ENCODE measurements around the gene WIPF1.

Gene WIPF1

DNA sequence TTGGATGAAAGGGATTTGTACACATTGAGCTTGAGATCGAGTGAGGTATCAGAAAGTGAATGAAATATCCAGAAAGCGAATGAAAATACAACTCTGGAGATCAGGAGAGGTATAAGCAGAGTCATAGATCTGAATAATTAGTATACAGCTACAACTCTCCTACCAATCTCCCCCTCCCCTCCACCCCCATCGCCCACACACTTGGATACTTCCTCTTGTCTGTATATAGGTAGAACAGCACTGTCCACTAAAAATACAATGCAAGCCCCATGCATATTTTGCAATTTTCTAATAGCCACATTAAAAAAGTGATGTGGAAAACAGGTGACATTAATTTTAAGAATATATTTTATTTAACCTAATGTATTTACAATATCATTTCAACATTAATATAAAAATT is 23.7 kb upstream of the WIPF1 start:
- no peak for DNase-seq (ENCODE audit: low read depth)

DNA sequence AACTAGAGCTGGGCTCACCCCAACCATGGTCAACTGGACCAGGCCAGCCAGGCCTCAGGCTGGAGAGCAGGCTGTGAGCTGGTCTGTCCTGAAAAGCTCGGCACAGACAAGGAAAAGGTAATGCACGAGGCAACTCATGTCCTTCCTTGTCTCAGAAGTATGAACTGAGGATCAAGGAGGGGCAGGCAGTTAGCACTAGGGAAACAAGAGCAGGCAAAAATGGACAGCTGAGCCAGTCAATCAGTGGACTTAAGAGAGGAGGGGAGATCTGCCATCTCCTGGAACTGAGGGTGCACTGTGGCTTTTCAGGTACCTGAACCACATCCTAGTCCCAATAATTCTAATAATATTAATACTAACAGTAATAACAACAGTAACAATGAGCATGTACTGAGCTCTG is 20.6 kb upstream of the WIPF1 start:
- DNase-seq (ENCODE audit: low read depth) = no peak

DNA sequence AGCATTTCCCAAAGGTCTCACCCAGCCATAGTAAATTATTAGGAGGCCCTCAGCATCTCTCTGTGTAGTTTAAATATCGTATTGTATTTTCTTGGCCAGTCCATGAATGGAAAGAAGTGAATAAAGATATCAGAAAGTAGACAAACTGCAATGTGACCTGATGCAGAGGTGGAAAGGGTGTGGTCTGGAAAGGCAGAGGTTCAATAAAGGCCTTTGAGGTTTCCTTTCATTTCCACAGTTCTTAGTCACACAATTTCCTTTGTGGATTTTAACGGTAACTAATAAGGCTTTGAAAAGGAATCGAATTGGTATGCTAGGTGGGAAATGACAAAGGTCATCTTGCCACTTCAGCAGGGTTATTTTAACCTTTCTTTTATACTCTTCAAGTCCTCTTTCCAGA is 20.1 kb upstream of the WIPF1 start:
- DNase-seq (ENCODE audit: low read depth) = no peak

DNA sequence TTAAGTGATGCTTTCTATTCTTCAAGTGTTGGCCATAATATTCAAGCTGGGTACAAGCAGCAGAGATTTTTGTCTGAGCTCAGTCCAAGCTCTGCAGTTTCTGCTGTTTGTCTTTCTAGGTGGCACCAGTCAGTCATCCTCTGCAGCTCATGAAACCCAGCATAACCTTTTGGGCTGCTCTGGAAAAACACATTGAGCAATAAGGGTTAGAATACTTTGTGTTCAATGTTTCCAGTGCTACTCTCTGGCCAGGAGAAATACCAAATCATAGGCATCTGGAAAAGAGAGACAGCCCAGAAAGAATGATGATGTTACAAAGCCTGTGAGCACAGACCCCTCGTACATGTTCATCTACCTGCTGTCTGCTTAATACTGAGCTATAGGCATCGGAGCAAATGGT is 19.5 kb upstream of the WIPF1 start:
- DNase-seq (ENCODE audit: low read depth) = no peak

DNA sequence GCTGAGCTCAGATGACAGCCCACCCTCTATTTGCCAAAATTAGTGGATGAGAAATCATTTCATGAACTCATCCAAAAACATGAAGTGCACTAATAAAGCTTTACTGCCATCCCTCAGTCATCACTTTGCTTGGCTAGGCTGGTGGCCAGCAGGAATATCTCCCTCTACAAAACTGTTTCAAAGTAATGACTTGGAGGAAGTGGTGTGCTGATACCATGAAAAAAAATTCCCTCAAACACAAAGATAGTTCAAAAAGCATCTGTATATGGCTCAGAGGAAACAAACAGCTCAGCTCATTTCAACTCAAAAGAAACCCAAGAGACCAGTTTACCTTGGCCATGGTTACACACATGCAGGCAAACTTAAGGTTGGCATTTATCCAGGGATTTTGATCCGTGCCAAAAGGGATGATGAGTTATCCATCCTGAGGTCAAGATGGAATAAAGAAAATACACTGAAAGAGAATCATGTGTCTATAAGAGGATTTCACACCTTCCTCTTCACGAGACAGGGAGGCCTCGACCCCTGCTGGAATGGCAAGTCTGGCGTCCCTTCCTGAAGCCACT is 18.4 kb upstream of the WIPF1 start:
- no peak for DNase-seq (ENCODE audit: low read depth)

DNA sequence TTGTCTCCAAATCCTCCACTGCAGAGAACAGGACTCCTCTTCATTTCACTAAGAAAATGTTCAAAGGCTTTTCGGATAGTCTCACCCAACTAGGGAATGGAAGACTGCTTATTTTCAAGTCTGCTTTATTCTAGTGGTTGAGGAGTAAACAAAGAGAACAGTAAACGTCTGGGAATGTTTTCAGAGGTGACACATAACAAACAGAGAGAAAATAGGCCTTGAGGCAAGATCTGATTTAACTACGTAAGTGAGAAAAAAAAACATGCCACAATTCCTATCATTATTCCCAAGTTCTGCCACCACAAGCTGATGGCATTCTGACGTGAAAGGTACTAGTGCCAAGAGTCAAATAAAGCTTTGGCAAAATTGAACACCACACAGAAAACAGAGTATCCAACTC is 16.7 kb upstream of the WIPF1 start:
- DNase-seq (ENCODE audit: low read depth) = no peak

DNA sequence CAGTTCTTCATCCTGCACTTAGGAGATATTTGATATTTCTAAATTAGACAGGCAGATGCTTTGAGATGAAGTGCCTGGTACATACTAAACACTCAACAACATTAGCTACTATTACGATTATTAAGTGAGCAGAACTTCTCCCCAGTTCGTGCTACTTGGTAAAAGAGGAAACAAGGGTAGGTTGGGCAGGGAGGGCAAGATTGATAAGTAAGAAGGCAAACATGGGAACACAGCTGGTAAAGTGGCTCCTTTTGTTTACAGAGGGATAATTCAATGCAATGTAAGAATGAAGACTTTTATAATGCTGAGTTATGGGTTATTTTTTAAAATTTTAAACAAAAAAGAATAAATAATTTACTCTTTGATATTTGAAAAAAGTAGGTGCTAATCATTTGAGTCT is 15.9 kb upstream of the WIPF1 start:
- no peak for DNase-seq (ENCODE audit: low read depth)

DNA sequence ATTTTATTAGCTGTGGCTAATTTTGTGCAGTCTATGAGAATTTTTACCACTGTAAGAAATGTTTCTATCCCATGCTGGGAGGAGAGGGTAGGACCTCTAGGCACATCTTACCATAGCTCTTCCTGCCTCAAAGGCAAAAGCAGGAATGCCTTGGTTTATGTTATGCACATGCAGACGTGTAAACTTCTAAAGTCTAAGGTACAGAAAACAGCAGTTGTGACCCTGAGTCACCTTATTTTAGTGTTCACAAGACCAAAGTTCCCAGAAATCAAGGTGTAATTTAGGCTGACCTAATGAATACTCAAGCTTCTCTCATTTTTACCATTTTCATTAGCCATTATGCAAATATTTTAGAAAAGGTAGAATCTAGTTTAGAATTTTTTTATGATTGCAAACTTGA is 15.4 kb upstream of the WIPF1 start:
- no peak for DNase-seq (ENCODE audit: low read depth)

DNA sequence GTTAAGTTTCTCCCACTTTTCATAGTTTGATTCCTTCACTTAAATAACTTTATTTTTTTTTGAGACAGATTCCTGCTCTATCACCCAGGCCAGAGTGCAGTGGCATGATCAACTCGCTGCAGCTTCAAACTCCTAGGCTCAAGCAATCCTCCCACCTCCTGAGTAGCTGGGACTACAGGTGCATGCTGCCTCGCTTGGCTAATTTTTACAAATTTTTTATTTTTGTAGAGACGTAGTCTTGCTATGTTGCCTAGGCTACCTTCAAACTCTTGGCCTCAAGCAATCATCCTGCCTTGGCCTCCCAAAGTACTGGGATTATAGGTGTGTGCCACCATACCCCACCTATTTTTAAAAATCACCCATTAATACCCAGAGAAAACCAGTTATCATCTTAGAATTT is 14.2 kb upstream of the WIPF1 start:
- DNase-seq (ENCODE audit: low read depth) = no peak

DNA sequence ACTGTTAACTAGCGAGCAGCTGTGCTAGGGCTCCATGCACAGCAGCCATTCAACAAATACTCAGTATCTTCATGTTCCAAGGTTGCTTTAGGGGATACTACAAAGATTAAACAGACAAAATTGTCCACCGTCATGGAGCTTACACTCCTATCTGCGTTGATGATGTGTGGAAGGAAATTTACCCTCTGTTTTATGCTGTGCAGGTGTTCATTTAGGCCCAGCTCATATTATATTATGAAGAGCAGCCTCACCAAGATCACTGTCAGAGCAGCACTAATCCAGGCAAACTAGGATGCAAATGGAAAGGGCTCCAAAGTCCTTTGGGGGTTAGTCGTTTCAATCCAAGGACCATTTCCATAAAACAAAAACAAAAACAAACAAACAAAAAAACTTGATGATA is 13.4 kb upstream of the WIPF1 start:
- no peak for DNase-seq (ENCODE audit: low read depth)

DNA sequence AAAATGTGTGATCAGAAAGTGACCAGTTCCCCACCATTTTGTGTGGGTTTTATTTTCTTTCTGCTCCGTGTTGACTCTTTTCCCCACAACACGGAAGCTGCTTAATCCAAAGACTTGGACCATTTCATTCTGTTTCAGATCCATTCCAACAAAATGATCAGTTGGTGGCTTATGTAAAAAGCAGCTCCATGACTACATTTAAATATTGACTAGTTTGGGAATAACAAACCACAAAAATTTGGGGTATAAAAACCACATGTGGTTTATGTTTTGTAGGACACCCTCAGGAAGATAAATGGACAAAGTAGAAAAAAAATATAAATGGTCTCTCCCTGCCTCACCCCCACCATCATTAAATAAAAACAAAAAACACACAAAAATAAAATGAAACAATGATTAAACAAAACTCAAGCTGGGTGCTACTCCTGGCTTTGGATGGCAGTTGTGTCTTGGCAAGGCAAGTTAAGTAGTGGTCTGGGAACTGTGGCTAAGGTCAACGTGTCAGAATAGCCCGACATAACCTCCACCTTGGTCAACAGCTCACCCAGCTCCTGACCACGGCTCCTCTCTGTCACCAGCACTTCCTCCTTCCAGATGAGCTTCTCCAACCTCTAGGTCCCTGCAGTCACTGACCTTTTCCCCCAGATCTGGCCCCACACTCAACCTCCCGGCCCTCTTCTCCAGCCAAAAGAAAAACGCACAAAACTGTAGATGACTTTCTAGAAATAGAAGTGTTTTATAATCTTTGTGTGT is 12.8 kb upstream of the WIPF1 start:
- no peak for DNase-seq (ENCODE audit: low read depth)

DNA sequence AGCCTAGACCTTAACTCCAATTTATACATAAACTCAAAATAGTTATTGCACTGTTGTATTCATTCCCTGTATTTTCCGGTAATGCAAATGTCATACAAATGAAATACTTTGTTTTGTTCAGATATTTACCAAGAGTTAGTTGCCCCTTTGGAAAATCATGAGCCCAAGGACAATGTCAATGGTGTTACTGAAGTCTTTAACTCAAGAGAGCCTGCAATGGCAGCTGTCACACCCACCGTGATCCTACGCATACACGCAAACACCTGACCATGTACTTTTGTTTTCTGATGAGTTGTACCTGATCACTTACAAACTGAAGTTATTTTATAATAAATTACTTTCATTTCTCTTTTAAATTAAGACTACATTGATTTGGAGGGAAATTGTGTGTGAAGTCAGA is 11.7 kb upstream of the WIPF1 start:
- DNase-seq (ENCODE audit: low read depth) = no peak

DNA sequence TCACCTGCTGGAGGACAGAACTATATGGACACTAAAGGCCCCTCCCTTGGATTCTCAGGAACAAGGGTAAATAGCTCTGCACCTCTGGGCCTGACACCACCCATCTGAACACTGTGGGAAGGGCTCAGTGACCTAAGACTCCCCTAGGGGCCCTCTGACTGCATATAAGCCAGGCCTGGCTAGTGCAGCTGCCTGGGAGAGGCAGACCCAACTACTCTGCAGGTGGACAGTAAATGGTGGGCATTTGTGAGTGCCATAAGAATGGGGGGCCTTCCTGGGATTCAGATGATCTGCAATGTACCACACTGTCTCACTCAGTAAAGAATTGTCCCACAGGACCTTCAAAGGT is 11.2 kb upstream of the WIPF1 start:
- DNase-seq (ENCODE audit: low read depth) = no peak

DNA sequence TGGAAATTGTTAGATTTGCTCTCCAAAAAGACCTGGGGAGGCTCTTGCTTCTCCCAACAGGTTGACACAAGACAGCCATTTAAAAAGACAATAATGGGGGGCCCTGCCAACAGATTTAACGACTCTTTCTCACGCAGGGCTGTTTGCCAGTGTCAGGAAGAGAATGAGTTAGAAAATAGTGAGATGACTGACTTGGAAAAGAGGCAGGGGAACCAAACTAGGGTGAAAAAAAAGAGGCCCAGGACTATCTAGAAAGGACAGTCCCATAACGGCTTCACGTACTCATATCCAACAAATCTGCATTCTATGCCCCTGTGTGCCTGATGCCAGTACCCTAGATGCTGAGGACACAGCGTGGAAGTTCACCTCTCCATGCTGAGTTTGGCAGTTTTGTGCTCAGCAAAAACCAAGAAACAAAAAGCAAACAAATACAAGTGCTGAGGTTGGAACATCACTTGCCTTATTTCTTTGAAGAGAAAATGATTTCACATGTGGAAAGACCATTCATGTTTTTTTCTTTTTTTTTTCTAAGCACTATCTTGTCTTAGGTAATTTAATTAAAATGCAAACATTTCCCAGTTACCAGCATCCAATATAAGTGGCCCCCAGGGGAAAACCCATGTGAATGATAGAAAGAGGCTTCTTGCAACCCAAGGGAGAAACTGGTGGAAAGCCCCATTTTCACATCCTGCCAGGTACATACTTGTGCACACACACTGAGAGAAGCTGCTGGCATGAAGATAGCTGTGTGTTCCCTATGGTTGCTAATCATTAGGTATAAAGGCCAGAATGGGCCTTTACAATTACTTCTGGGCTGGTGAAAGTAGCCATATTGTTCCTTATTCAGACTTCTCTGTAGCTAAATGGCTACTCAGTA is 10.6 kb upstream of the WIPF1 start:
- DNase-seq (ENCODE audit: low read depth) = no peak

DNA sequence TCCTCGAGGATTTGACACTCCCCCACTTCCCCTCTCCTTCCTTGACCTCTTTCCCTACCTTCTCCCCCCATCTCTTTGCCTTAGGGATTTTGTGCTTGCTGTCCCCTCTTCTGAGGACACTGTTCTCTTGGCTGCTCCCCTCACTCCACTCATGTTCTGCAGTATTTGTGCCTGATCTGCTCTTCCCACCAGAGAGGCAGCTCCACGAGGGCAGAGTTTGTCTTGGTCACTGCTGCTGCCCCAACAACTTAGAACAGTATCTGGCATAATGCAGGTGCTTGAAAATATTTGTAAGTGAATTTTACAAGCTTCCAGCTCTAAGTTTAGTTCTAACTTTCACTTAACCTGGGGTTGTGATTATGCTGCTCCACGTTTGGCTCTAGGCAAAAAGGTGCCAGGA is 10.0 kb upstream of the WIPF1 start:
- DNase-seq (ENCODE audit: low read depth) = no peak

DNA sequence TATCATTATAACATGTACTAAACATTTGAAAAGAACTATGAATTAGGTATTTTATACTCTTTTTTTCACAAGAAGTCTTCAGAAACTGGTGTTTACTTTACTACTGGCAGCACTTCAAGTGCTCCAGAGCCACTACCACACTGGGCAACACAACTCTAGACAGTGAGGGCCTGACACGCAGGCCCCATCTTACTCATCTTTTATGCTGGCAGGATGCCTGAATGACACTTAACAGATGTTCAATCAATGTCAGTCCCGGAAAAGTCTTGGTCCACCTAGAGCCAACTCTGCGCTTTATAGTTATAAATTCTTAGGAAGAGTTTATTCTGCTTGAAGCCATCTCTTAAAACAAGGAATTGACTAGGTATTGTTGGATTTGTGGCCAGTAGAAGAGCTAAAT is 8.7 kb upstream of the WIPF1 start:
- no peak for DNase-seq (ENCODE audit: low read depth)

DNA sequence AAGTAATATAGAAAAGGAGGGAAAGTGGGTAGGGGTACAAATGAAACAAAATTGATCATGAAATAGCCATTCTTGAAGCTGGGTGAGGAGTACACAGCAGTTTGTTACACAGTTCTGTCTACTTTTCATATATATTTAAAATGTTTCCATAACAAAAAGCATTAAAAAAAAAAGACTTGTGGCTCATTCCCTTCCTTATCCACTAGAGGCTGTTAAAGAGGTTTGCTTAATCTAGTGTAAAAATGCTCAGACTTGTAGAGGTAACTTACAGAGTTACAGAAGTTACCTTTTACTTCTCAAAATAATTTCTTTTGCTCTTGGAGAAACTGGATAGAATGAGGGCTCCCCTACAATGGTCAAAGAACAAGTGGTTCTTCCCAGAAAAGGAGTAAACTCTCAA is 8.1 kb upstream of the WIPF1 start:
- DNase-seq (ENCODE audit: low read depth) = no peak

DNA sequence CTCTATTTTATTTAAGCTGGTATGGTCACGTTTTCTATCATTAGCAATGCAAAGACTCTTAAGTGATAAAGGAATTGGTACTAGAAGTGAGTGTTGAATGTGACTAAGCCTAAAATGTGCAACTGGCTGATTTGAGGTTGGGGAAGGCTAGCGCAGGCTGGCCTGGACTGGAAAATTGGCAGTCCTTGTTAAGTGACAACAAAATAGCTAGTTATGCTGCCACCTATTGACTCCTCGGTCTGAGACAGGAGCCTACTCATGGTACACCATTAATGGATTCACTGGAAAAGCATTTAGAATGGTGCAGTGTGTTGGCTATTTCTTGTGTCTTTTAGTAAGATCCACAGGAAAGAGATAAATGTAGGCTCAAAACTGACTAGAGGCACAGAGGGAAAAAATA is 5.7 kb upstream of the WIPF1 start:
- no peak for DNase-seq (ENCODE audit: low read depth)

DNA sequence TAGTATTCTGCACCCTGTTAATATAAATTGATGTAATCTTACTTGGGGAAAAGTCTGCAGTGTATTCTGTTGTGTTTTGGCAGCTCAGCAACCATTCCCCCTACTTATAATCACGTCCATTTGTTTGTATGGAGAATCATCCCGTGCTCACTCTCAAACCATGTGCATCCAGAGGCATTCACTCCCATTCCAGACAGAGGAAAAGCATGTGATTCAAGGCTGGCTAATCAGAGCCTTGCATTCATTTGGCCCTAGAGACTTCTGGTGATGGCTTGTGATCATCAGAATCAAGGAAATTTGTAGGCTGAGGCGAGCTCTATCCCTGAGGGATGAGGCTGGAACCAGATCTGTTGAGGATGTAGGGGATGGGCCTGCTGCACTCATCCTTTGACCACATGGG is 5.1 kb upstream of the WIPF1 start:
- DNase-seq (ENCODE audit: low read depth) = no peak

DNA sequence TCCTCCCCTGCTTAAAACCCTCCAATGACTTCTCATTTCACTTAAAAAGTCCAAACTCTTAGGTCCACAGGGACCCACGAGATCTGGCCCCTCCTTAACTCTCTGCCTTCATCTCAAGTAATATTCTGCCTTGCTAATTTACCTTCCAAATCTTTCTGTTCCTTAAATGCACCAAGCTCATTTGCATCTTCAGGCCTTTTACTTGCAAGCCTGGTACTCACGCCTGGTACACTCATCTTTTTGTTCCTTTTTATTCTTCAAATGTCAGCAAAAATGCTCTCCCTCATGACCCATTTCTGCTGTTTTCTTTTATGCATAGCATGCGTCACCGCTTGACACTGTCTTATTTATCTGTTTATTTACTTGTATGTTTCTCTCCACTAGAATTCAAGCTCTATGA is 2.7 kb upstream of the WIPF1 start:
- DNase-seq (ENCODE audit: low read depth) = no peak

DNA sequence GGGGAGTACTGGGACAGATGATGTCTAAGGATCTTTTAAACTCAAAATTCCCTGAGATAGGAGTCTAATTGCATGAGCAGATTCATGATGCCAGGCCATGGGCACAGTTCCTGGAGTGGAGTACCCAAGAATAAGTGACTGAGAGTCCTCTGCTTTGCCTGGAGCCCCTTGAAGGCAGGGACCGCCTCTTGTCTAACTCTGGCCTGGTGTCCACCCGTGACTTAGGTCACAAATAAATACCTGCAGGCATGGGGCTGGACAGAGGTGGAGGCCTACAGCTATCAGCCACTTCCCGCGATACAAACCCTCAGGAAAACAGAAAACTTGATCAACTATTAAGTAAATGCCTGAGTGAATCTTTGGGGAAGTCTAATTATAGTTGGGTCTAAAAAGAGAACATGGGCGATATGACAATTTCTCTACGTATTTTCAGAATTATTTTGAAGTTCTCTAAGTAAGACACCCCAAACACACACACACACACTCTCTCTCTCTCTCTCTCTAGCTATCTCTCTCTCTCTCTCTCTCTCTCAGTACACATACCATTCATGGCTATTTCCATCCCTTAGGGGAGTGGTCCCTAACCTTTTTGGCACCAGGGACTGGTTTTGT is 1.8 kb upstream of the WIPF1 start:
- DNase-seq (ENCODE audit: low read depth) = no peak

DNA sequence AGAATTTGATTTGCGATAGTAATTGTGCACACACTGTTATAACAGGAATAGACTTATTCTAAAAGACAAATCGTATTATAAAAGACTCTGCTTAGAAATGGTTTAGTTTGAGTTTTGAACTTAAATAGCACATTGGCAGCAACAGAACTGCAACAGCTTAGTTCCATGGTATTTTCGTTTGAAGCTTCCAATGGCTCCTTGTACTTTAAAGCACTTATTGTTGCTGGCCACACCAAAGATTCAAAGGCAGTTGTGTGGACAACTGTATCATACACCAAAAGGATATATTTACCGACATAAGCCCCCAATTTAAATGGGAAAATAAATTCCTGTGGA is 627 bp downstream of the WIPF1 start:
- DNase-seq (ENCODE audit: low read depth) = no peak

DNA sequence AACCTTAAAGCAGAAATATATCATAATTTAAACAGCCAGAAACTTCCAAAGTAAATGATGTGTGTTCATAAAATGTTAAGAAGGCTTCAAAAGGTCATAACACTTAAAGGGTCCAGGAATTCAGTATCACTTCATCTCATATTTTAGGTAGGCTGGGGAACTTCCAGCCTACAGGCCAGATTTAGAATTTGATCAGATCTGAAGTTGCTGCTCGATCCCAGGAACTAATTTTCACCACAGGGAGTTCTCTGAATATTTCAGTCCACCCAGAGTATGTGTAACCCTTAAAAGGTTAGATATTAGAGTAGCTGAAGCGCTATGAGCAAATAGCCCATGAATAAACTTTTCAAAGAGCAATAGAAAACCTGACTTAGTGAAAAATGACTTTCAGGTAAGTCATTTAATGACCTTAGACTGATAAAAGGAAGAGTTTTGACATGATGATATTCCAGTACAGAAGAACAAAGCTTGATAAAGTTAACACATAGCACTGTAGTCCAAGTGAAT is 1.7 kb downstream of the WIPF1 start:
- no peak for DNase-seq (ENCODE audit: low read depth)

Data from activated T-cell treated with anti-CD3 and anti-CD28 coated beads for 48 hours (primary cell).